HG03432 (cell line): ENCODE data around the gene PPP2R5D.
"Not testable (repeated sequence)": the region's sequence is repeated elsewhere in the genome, so short reads cannot be mapped to it uniquely, and the experiment has no call there.

Experiments used
- ATAC-seq: cut with Tn5 transposase; IDR thresholded peaks from one replicate; pipeline ENCODE4 v1.9.1; 2021; ENCODE audit warnings: mild to moderate bottlenecking, moderate library complexity; ENCODE audit not compliant: unreplicated experiment

The PPP2R5D gene

GRCh38 chr6:43021270-43022047 lies 37.1 kb downstream of the PPP2R5D start, which contains the start of gene RRP36:
Gene RRP36, plus strand, starts transcription at chr6:43021623. Its CDS starts 32 bp downstream, at chr6:43021655.
- peak; percentile 78 for ATAC-seq

- no peak for ATAC-seq
Measured at GRCh38 chr6:43024436-43024835, 40.1 kb downstream of the PPP2R5D start.

- no peak for ATAC-seq
Measured at GRCh38 chr6:43026365-43026764, 42.0 kb downstream of the PPP2R5D start.

- no peak for ATAC-seq
Measured at GRCh38 chr6:43029120-43029519, 44.8 kb downstream of the PPP2R5D start.

GRCh38 chr6:43032326-43032725 lies 48.0 kb downstream of the PPP2R5D start:
- ATAC-seq = no peak

- ATAC-seq = no peak
Measured at GRCh38 chr6:43033496-43034189, 49.3 kb downstream of the PPP2R5D start.

GRCh38 chr6:43034190-43034525 lies 49.8 kb downstream of the PPP2R5D start:
- no peak for ATAC-seq

- no peak for ATAC-seq
Measured at GRCh38 chr6:43035495-43036194, 51.3 kb downstream of the PPP2R5D start.

- ATAC-seq = no peak
Measured at GRCh38 chr6:43036712-43037111, 52.3 kb downstream of the PPP2R5D start.

GRCh38 chr6:43037197-43037596 lies 52.8 kb downstream of the PPP2R5D start:
- ATAC-seq = no peak

GRCh38 chr6:43037706-43038105 lies 53.3 kb downstream of the PPP2R5D start:
- ATAC-seq = no peak

GRCh38 chr6:43038727-43039126 lies 54.4 kb downstream of the PPP2R5D start:
- ATAC-seq = no peak

GRCh38 chr6:43040542-43041257 lies 56.3 kb downstream of the PPP2R5D start:
- no peak for ATAC-seq

GRCh38 chr6:43041475-43041874 lies 57.1 kb downstream of the PPP2R5D start:
- ATAC-seq = not testable (repeated sequence)

- no peak for ATAC-seq
Measured at GRCh38 chr6:43043310-43043709, 58.9 kb downstream of the PPP2R5D start.

- no peak for ATAC-seq
Measured at GRCh38 chr6:43045371-43045930, 61.1 kb downstream of the PPP2R5D start.

GRCh38 chr6:43047998-43048397 lies 63.6 kb downstream of the PPP2R5D start:
- no peak for ATAC-seq

- no peak for ATAC-seq
Measured at GRCh38 chr6:43050981-43051380, 66.6 kb downstream of the PPP2R5D start.

GRCh38 chr6:43052225-43052841 lies 68.0 kb downstream of the PPP2R5D start:
- ATAC-seq = no peak

- ATAC-seq = peak; percentile 27
Measured at GRCh38 chr6:43052842-43053544, 68.6 kb downstream of the PPP2R5D start.
